GM23248 (cell line): Measurements from ENCODE around the gene GRIK3. TPM values are rescaled to one million over a fixed set of nuclear protein-coding genes. Genes with fewer than 3 reads are reported as not detected.

Source experiments
- DNase-seq: peaks from one replicate; pipeline ENCODE4 v3.0.0-alpha.2; 2015
- H2AFZ ChIP-seq: fragments of 200-600 bp; sonication (generic); 2 replicates; pipeline ENCODE4 v1.6.1; 2016; ENCODE audit warnings: antibody characterized with exemption
- H3F3A ChIP-seq: fragments of 200-600 bp; sonication (generic); 2 replicates; pipeline ENCODE4 v1.6.1; 2016; ENCODE audit warnings: mild to moderate bottlenecking, antibody characterized with exemption, mixed run types; ENCODE audit not compliant: insufficient read depth
- H3K27ac ChIP-seq: fragments of 200-600 bp; sonication (generic); 2 replicates; pipeline ENCODE4 v1.5.1; 2016; ENCODE audit warnings: mild to moderate bottlenecking
- H3K27me3 ChIP-seq: fragments of 200-600 bp; sonication (generic); replicated peaks from 2 replicates; pipeline ENCODE4 v1.6.1; 2016; ENCODE audit warnings: mild to moderate bottlenecking; ENCODE audit not compliant: insufficient read depth
- H3K36me3 ChIP-seq: fragments of 200-600 bp; sonication (generic); 2 replicates; pipeline ENCODE4 v1.6.1; 2016; ENCODE audit warnings: low read depth, mild to moderate bottlenecking
- H3K4me1 ChIP-seq: fragments of 200-600 bp; sonication (generic); 2 replicates; pipeline ENCODE4 v1.6.1; 2016; ENCODE audit warnings: mild to moderate bottlenecking; ENCODE audit not compliant: insufficient read depth
- H3K4me2 ChIP-seq: fragments of 200-600 bp; sonication (generic); one replicate; pipeline ENCODE4 v1.6.1; 2016; ENCODE audit warnings: mild to moderate bottlenecking; ENCODE audit not compliant: unreplicated experiment
- H3K4me3 ChIP-seq: fragments of 200-600 bp; sonication (generic); 2 replicates; pipeline ENCODE4 v1.5.1; 2016; ENCODE audit warnings: mild to moderate bottlenecking
- H3K79me2 ChIP-seq: fragments of 200-600 bp; sonication (generic); 2 replicates; pipeline ENCODE4 v1.6.1; 2016; ENCODE audit warnings: mild to moderate bottlenecking; ENCODE audit not compliant: insufficient read depth
- H3K9ac ChIP-seq: fragments of 200-600 bp; sonication (generic); 2 replicates; pipeline ENCODE4 v1.6.1; 2016; ENCODE audit warnings: mild to moderate bottlenecking
- H3K9me2 ChIP-seq: fragments of 200-600 bp; sonication (generic); 2 replicates; pipeline ENCODE4 v1.6.1; 2016; ENCODE audit warnings: mixed run types, mild to moderate bottlenecking, moderate library complexity; ENCODE audit not compliant: insufficient read depth
- H3K9me3 ChIP-seq: fragments of 200-600 bp; sonication (generic); one replicate; pipeline ENCODE4 v1.6.1; 2017; ENCODE audit warnings: low read depth
- H4K20me1 ChIP-seq: fragments of 200-600 bp; sonication (generic); 2 replicates; pipeline ENCODE4 v1.6.0; 2016; ENCODE audit not compliant: insufficient read depth
- EZH2 ChIP-seq: fragments of 200-600 bp; sonication (generic); IDR thresholded peaks from 2 replicates; pipeline ENCODE4 v1.6.1; 2018; ENCODE audit warnings: antibody characterized with exemption, mild to moderate bottlenecking; ENCODE audit not compliant: insufficient read depth, poor library complexity, severe bottlenecking
- EZH2phosphoT487 ChIP-seq: fragments of 200-600 bp; sonication (generic); IDR thresholded peaks from 2 replicates; pipeline ENCODE4 v1.6.1; 2018; ENCODE audit warnings: antibody characterized with exemption, moderate library complexity, mild to moderate bottlenecking, low read depth; ENCODE audit not compliant: insufficient read depth
- WGBS, 2 experiments: methylation state at CpG; one replicate each; pipeline ENCODE4 v1.1.6; 2015 to 2017; ENCODE audit warnings: low lambda C conversion rate in 2 of 2, low coverage in 1 of 2; ENCODE audit errors: missing lambda C conversion rate in 2 of 2; 5-methylcytosine and 5-hydroxymethylcytosine counted together
- in situ Hi-C: fragments of 300-500 bp; cut with MboI; formaldehyde crosslinking; loops from 2 replicates; pipeline ENCODE4 v1.15.0; 2020
- polyA plus RNA-seq: library from polyadenylated mRNA; unstranded; fragments of >200 nt; fragmentation: Nextera tagmentation; extraction: Ambion mirVana; gene quantifications from 2 replicates; pipeline ENCODE4 v1.2.1, GENCODE V29; 2016
- total RNA-seq: library from RNA; depleted of rRNA; stranded (reverse); fragments of >200 nt; shearing (Covaris generic); gene quantifications from 2 replicates; pipeline ENCODE4 v1.2.3, GENCODE V29; 2014

Gene GRIK3
- total and polyA plus RNA-seq, 2 experiments from 2014 or later: not detected

DNA sequence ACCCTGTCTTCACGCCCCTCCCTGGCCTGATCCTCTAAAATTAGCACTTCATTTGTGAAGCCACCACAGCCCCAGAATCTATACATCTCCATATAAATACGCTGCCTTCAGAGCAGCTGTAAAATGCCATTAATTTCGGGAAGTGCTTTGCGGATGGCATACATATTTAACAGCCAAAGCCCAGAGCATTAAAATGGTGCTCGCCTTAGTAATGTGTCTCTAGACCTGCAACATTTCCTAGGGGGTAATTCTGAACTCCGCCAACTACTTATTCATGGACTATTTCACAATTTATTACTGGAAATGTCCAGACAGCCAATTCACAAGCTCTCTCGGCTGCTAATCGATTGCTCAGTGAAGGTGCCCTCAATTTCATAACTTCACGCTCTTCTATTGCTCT, 189.4 kb downstream of the GRIK3 start:
- H3F3A ChIP-seq: no peaks in the 10 kb centered on the region
- H2AFZ ChIP-seq: no peak overlapping the region
- H3K27me3 ChIP-seq: no peaks in the 10 kb centered on the region
- no peak overlapping the region for H3K4me3 ChIP-seq
- no peak overlapping the region for H3K9ac ChIP-seq
- H3K9me2 ChIP-seq: no peaks in the 10 kb centered on the region
- H3K9me3 ChIP-seq: no peaks in the 10 kb centered on the region
- H3K27ac ChIP-seq: no peak overlapping the region
- H3K4me2 ChIP-seq: no peak overlapping the region
- no peaks in the 10 kb centered on the region for H3K36me3 ChIP-seq
- WGBS, 2 experiments: 19 to 27% methylated on average over 9 of the region's 9 CpGs
- H3K79me2 ChIP-seq: no peaks in the 10 kb centered on the region
- no peaks in the 10 kb centered on the region for H4K20me1 ChIP-seq
- TF ChIP-seq EZH2phosphoT487 (no peak), EZH2 (no peak)
- in situ Hi-C loops: no loop called here
- H3K4me1 ChIP-seq: no peaks in the 10 kb centered on the region
- no peak for DNase-seq

DNA sequence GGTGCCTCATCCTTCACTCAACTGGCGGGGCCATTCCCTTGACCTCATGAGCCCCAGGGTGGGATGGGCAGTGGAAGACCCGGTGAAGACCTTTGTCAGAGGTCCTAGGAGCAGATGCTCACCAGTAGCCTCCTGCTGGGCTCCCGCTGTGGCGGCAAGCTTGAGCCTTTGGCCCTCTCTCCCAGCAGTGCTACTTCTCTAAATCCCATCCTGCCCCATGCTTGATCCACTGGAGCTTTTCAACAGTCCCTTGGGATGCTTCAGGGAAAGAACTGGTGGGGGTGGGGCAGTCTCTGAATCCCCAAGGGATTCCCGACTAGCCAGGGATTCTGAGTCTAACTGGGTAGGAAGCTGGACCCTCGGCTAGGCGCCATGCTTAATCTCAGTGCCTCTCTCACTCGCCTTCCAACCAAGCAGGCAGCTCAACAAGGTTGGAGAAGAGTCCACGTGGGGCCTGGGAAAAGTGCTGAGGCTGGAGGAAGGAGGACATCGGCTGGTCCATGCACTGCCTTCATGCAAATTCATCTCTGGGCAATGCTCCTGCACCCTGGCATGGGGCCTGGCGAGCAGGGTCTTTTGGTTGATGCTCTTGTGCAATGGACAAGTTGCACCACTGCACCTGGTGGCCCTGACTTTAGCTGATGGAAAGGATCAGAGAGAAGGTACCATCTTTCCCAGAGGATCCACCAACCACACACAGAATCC, 190.3 kb downstream of the GRIK3 start:
- 14 to 27% methylated on average over 10 to 11 of the region's 11 CpGs for WGBS, 2 experiments
- H3K4me1 ChIP-seq: no peaks in the 10 kb centered on the region
- no peaks in the 10 kb centered on the region for H3F3A ChIP-seq
- no peak overlapping the region for H3K27ac ChIP-seq
- no peaks in the 10 kb centered on the region for H3K36me3 ChIP-seq
- no peak overlapping the region for H3K4me2 ChIP-seq
- H3K4me3 ChIP-seq: no peak overlapping the region
- in situ Hi-C loops: no loop called here
- no peak overlapping the region for H3K9ac ChIP-seq
- TF ChIP-seq EZH2phosphoT487 (no peak), EZH2 (no peak)
- H3K9me3 ChIP-seq: no peaks in the 10 kb centered on the region
- H2AFZ ChIP-seq: no peak overlapping the region
- DNase-seq: no peak
- H3K9me2 ChIP-seq: no peaks in the 10 kb centered on the region
- no peaks in the 10 kb centered on the region for H4K20me1 ChIP-seq
- no peaks in the 10 kb centered on the region for H3K27me3 ChIP-seq
- H3K79me2 ChIP-seq: no peaks in the 10 kb centered on the region

DNA sequence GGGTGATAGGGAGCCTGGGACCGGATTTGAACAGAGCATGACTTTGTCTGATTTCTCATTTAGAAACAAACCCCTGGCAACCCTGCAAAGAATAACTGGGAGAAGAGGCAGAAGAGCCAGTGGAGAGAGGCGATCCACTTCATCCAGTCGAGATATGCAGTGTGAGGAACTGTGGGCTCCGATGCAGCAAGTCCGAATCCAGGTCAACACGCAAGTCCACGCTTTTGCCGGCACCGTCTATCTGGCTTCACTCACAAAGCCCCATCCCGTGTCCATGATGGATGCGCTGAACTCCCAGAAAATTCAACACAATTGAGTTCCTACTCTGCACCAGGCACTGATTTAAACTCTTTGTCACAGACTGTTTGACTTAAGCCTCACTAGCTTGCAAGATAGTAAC, 191.3 kb downstream of the GRIK3 start:
- H3K4me3 ChIP-seq: no peak overlapping the region
- H3K27me3 ChIP-seq: no peaks in the 10 kb centered on the region
- TF ChIP-seq EZH2 (no peak), EZH2phosphoT487 (no peak)
- H3K9me3 ChIP-seq: no peaks in the 10 kb centered on the region
- no peak overlapping the region for H3K9ac ChIP-seq
- no peak overlapping the region for H3K27ac ChIP-seq
- H4K20me1 ChIP-seq: no peaks in the 10 kb centered on the region
- H3K79me2 ChIP-seq: no peaks in the 10 kb centered on the region
- H3K36me3 ChIP-seq: no peaks in the 10 kb centered on the region
- WGBS, 2 experiments: 43 to 52% methylated on average over 11 of the region's 11 CpGs
- H3K9me2 ChIP-seq: no peaks in the 10 kb centered on the region
- H3K4me1 ChIP-seq: no peaks in the 10 kb centered on the region
- no peaks in the 10 kb centered on the region for H3F3A ChIP-seq
- H2AFZ ChIP-seq: no peak overlapping the region
- H3K4me2 ChIP-seq: no peak overlapping the region
- no peak for DNase-seq
- in situ Hi-C loops: no loop called here

DNA sequence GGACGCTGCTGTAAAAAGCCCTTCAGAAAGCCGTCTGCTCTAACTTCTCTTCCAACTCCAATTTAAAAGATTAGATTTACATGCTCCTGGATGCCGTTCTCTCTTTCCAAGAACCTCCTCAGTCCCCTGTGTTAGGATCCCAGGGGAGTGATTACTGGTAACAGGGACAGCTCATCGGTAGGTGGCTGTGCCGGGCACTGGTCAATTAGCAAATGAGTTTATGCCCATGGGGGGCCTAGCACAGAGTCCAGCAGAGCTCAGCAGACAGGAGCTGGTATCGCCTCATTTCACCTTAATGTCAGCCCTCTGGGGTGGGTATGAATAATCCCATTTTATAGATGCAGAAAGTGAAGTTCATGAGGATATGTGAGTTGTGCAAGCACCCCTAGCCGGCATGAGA, 191.9 kb downstream of the GRIK3 start:
- 35 to 39% methylated on average over 7 of the region's 7 CpGs for WGBS, 2 experiments
- TF ChIP-seq EZH2 (no peak), EZH2phosphoT487 (no peak)
- Histone ChIP-seq H3K27me3 (no peaks in the 10 kb centered on the region), H3K79me2 (no peaks in the 10 kb centered on the region), H2AFZ (no peak overlapping the region), H3K9ac (no peak overlapping the region), H3K9me2 (no peaks in the 10 kb centered on the region), H3K4me2 (no peak overlapping the region), H3K9me3 (no peaks in the 10 kb centered on the region), H3K4me3 (no peak overlapping the region), H3F3A (no peaks in the 10 kb centered on the region), H3K36me3 (no peaks in the 10 kb centered on the region), H3K27ac (no peak overlapping the region), H3K4me1 (no peaks in the 10 kb centered on the region), H4K20me1 (no peaks in the 10 kb centered on the region)
- in situ Hi-C loops: no loop called here
- no peak for DNase-seq

DNA sequence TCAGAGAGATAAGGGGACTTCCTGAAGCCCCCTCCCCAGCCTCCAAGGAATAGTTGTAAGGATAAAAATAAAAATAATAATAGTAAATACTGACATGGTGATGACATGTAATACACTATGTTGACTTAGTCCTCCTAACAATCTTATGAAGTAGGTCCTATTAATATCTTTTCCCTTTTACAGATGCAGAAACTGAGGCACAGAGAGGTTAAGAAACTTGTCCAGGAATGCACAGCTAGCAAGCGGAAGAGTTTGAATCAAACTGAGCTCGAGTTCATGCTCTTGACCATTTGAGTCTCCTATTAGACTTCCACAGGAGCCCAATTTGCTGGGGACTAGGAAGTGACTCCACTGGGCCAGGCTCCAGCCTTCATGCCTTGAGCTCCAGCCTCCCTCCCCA, 194.8 kb downstream of the GRIK3 start:
- H3K27ac ChIP-seq: no peak overlapping the region
- H4K20me1 ChIP-seq: no peaks in the 10 kb centered on the region
- H3K4me3 ChIP-seq: no peak overlapping the region
- no peaks in the 10 kb centered on the region for H3F3A ChIP-seq
- H3K4me1 ChIP-seq: no peaks in the 10 kb centered on the region
- H3K9ac ChIP-seq: no peak overlapping the region
- 44 to 45% methylated on average over 2 of the region's 2 CpGs for WGBS, 2 experiments
- TF ChIP-seq EZH2phosphoT487 (no peak), EZH2 (no peak)
- no peaks in the 10 kb centered on the region for H3K9me2 ChIP-seq
- H3K4me2 ChIP-seq: no peak overlapping the region
- no peaks in the 10 kb centered on the region for H3K27me3 ChIP-seq
- H3K79me2 ChIP-seq: no peaks in the 10 kb centered on the region
- no peaks in the 10 kb centered on the region for H3K9me3 ChIP-seq
- H3K36me3 ChIP-seq: no peaks in the 10 kb centered on the region
- no peak overlapping the region for H2AFZ ChIP-seq
- DNase-seq: no peak
- in situ Hi-C loops: no loop called here
